ENCODE measurements around the gene NR2F1-AS1.
"Not testable (repeated sequence)": the region's sequence is repeated elsewhere in the genome, so short reads cannot be mapped to it uniquely, and the experiment has no call there.

NR2F1-AS1 gene

DNA sequence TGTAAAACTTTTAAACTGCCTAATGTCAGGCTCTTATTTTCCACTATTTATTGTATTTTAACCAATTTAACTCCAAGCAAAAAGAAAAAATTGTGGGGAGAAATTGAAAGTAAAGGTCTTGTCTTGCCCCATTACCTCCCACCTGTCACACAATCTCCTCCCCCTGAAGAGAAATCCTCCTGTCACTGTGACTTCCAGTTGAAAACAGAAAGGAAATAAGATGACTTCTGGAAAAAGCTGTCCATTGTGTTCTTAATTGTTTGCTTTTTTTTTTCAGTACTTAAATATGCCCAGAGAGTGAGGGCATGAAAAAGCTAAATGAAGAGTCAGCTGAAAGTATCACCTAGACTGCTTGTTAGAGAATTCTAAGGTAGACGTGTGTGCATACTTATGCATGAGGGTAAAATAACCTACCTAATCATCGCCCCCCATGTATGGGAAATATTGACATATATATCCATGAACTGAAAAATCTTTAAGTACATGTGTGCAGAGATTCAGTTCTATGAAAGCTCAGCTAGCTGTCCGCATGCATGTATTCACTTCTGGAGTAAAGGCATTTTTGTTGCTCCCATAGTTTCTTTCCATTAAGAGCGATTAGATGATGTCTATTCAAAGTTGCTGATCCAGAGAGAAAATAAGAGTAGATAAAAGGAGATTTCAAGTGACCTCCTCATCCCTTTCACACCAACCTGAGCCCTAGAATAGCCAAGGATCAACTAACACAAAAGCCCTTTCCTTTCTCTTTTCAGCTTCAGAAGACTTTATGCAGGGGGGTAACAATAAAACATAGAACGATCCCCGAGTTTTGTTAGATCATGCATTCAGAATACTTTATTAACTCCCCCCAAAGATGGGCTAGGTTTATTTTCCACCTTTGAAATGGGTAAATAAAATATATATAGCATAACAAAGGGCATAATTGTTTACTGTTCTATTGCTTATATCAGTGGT, 5.3 kb downstream of the NR2F1-AS1 start:
- DNase-seq: no peak

DNA sequence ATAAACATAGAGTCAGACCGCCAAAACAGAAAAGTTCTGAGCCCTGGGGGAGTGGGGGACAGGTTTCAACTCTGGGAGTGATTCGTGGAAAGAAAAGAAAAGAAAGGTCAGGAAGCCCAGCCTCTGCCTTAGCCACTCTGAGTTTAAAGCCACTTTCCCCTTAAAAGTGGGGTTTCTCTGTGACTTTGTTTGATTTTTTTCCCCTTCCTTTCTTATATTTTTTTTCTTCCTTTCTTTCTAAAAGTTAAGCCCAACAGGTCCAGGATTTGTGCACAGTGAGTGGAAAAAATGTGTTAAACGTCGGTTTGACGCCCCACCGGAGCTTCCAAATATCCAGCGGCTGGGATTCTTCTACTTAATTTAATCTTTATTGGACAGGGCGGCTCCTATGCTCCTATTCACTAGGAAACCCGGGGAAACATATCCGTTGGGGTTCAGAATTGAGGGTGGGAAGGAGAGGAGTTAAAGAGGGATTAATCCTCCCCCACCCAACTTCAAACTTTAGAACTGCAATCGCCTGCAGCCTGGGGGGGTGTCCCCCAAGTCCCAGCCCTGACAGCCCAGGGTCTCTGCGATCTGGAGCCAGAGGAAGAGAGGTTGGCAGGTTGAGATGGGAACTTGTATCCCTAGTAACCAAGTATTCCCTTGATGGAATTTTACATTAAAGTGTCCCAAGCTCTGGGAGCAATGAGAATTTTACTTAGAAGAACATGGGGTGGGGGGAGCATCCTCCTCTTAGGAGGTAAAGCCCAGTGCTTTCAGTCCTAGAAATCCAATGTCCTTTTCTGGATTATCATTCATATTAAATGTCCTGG, 6.3 kb downstream of the NR2F1-AS1 start:
- DNase-seq: no peak

- no peak for DNase-seq
These were observed 7.4 kb downstream of the NR2F1-AS1 start for GRCh38 chr5:93573354-93574351.

DNA sequence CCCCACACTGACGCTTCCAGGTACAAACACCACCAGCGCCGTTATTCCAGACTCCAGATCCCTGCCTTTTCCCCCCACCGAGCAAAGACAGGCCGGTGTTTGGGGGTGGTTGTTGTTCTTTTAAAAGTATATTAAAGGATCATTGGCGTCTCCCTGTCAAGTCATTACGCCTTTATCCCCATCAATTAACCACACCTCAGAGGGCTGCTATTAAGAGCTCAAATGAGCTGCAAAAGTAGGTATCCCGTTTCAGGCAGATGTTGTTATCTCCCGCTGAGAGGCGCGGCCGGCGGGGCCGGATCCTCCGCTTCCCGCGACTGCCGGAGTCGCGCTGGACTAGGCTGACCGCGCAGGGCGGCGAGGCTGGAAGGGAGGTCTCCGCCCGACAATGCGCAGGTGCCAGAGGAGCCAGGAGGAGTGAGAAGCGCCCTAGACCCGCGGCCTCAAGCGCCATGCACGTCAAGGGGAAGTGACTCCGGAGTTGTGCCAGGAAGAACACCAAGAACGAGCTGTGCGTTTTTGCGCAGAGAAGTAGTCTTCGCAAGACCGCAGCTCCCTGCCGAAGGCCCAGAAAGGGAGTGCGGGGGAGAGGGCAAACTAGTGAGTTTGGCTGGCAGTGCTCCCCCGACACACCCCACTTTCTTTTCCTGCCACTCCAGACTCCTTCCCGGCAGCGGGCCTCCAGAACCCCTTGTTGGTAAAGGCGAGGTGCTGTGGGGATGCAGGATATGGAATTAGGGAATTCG, 8.2 kb downstream of the NR2F1-AS1 start:
- DNase-seq: no peak

- no peak for DNase-seq
These were observed 8.9 kb downstream of the NR2F1-AS1 start for GRCh38 chr5:93572101-93572607.

GRCh38 chr5:93571114-93571949, 9.7 kb downstream of the NR2F1-AS1 start:
- no peak for DNase-seq

DNA sequence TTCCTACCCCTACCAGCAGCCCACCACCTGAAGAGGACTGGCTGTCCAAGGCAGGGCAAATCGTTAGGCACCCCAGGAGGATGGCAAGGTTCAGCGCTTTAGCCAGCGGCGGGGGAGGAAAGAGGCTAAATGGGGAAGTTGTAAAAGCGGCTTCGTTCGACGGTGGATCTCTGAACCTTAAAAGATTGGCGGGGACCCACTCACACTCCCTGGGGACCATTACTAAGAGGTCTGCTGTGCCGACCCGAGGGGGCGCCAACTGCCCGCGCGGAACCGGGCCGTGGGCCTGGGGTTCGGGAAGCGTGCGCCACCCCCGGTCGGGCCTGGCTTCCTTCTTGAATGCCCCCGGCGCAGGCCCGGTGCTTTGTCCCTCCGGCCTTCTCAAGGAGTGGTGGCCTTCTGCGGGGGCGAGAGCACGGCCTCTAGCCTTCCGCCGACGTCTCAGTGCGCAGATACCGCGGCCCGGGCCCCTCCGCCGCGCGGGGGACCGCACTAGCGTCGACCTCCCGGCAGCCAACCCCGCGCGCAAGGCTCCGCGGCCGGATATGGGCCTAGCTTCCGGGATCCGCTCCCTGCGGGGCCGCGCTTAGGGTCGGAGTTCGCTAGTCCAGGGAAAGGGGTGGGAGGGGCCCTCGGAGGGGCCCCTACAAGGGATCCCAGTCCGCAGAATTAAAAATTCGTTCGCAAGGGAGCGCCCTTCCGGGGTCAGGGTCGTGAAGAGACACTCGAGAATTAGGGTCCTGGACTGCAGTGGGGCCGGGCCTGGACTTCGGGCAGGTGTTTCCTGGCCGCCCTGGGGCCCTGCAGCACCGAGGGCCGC, 10.5 kb downstream of the NR2F1-AS1 start:
- DNase-seq: no peak

DNA sequence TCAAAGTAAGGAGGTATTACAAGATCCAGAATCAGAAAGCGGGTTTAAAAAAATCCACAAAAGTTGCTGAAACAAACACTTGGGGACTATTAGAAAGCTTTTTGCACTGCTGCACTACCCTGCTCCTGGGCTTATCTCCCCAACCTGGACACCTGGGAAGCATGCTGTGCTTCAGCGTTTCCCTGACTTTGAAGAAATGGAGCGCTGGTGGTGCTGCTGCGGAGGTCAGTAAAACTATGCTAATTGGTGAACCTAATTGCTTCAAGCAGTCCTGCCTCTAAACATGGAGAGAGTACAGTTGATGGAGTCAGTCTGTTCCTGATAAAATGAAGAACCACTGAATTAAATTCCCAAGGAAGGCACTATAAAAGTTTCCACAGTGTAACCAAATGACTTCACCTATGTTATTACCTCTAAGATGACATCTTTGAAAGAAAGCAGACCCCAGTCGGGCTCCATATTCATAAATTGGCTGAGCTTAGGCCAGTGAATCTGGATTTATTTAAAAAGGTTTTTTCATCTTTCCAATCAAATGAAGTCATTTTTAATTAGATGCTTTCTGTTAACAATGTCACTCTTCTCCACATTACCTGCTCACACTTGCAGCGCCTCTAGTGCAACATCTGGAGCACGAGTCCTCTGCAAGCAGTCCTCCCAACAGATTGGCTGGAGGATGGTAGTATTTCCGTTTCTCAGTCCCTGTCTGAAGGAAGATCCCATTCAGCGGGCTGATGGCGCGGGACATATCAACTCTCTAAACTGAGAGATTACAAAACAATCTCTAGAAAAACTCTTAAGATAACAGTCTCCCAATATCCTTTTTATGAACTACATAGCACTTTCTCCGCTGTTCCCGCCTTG, 11.5 kb downstream of the NR2F1-AS1 start:
- no peak for DNase-seq

GRCh38 chr5:93567424-93567823, 13.6 kb downstream of the NR2F1-AS1 start:
- DNase-seq: no peak

- no peak for DNase-seq
These were observed 14.9 kb downstream of the NR2F1-AS1 start for GRCh38 chr5:93566091-93566490.

DNA sequence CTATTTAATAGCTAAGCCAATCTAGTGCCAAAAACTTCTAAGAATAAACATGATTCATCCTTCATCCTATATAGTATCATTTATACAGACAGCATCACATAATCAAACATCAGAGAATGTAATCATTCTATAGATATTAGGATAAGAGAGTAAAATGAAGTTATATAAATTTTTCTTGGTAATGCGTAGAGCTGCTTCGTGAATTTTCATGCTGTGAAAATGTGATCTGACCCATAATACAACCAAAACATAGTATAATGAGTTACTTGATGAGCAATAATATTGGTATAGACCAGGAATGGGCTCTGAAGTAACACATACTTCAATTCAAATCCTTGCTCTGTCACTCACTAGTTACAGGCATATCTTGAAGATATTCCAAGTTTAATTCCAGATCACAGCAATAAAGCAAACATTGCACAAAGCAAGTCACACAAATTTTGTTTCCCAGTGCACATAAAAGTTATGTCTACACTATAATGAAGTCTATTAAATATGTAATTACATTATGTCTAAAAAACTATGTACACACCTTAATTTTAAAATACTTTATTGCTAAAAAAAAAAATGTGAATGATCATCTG, 23.9 kb downstream of the NR2F1-AS1 start:
- no peak for DNase-seq

GRCh38 chr5:93549594-93549993, 31.4 kb downstream of the NR2F1-AS1 start:
- not testable (repeated sequence) for DNase-seq

GRCh38 chr5:93545872-93546271, 35.1 kb downstream of the NR2F1-AS1 start:
- no peak for DNase-seq

DNA sequence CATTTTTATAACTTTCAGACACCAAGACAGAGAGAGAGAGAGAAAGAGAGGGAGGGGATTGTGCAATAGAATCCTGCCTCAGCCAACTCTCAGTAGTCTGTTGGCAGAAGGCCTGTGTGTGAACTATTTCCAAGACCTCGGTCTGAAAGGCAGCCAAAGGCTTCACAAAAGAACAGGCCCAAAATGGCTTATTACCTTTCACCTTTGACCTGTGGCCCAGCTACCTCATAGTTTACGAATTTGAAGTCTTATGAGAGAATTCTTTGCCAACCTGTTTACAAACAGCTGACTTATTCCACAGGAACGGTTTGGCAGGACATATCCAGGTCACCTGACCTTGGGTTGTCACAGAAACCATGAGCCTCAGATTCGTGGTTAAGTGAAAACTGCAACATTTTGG, 48.6 kb downstream of the NR2F1-AS1 start:
- no peak for DNase-seq

GRCh38 chr5:93521815-93522214, 59.2 kb downstream of the NR2F1-AS1 start:
- not testable (repeated sequence) for DNase-seq

DNA sequence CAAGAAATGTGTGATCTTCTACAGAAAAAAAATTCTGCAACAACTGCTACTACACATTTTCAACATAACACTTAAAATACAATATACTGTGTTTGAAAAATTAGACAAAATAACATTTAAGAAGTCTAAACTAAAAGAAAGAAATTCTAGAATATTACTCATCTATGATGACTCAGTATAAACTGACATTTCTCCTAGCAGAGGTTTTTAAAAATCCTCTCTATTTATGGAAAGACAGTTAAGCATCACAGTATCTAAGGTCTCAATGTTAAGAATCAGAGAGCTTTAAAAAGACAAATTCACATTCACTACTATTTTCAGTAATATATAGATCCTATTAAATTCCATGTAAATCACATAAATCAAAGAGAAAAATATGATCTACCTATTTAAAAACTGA, 61.3 kb downstream of the NR2F1-AS1 start:
- no peak for DNase-seq

- no peak for DNase-seq
These were observed 63.2 kb downstream of the NR2F1-AS1 start for GRCh38 chr5:93517828-93518227.

GRCh38 chr5:93513298-93513697, 67.7 kb downstream of the NR2F1-AS1 start:
- no peak for DNase-seq
